Measurements from ENCODE around the gene ZCWPW1.

The ZCWPW1 gene, protein sequence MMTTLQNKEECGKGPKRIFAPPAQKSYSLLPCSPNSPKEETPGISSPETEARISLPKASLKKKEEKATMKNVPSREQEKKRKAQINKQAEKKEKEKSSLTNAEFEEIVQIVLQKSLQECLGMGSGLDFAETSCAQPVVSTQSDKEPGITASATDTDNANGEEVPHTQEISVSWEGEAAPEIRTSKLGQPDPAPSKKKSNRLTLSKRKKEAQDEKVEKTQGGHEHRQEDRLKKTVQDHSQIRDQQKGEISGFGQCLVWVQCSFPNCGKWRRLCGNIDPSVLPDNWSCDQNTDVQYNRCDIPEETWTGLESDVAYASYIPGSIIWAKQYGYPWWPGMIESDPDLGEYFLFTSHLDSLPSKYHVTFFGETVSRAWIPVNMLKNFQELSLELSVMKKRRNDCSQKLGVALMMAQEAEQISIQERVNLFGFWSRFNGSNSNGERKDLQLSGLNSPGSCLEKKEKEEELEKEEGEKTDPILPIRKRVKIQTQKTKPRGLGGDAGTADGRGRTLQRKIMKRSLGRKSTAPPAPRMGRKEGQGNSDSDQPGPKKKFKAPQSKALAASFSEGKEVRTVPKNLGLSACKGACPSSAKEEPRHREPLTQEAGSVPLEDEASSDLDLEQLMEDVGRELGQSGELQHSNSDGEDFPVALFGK

DNA sequence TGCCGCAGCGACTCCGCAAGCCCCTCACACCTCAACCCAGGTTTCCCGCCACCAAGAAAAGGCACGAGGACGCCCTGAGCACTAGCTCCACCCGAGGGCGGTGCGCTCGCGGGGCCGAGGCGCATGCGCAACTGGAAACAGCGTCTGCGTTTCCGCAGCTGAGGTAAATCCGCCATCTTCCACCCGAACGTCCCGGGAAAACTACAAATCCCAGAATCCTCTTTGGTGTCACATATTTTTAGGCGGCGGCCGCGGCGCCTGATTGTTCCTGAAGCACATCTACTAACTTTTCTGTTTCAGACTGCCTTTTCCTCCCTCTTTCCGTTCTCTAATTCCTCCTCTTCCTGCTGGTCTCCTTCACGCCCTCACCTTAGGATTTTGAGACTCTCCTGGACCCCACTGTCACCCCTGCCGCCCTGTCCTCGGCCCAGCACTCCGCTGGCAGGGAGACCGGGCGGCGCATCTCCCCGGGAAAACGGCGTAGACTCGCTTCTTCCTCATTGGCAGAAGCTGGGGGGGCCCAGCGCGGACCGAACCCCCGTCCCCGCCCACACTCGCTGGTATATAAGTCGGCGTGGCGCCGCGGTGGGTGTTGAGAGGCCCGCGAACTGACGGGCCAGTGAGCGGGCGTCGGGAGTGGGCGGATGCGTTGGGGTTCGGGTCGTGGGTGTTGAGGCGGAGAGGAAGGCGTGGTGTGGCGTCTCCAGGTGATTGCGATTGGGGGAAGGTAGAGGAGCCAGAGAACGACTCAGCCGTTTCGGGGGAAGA lies at the start of gene ZCWPW1:
TSS of gene ZCWPW1 (minus strand) at position 505 of the 768 bp plus-strand sequence. CDS start 8,054 bp downstream, outside the sequence.
- DNase-seq: peak; percentile 94

DNA sequence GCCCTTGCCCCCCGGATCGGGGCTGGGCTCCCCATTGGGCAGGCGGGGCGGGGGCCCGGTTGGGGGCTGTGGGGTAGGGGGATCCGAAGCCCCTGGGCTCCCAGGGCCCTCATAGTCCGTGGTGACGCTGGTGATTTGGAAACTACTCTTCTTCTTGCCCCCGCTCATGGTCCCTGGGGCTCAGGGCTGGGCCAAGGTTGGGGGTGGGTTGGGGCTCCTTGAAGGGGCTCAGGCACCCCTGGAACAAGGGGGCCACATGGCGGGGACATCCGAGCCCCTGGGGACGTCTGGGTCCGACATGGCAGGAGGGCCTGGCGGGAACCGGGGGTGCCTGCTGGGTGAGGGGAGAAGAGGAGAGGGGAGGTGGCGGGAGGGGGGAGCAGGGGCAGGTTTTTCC lies 49.4 kb upstream of the ZCWPW1 start:
- DNase-seq: no peak

DNA sequence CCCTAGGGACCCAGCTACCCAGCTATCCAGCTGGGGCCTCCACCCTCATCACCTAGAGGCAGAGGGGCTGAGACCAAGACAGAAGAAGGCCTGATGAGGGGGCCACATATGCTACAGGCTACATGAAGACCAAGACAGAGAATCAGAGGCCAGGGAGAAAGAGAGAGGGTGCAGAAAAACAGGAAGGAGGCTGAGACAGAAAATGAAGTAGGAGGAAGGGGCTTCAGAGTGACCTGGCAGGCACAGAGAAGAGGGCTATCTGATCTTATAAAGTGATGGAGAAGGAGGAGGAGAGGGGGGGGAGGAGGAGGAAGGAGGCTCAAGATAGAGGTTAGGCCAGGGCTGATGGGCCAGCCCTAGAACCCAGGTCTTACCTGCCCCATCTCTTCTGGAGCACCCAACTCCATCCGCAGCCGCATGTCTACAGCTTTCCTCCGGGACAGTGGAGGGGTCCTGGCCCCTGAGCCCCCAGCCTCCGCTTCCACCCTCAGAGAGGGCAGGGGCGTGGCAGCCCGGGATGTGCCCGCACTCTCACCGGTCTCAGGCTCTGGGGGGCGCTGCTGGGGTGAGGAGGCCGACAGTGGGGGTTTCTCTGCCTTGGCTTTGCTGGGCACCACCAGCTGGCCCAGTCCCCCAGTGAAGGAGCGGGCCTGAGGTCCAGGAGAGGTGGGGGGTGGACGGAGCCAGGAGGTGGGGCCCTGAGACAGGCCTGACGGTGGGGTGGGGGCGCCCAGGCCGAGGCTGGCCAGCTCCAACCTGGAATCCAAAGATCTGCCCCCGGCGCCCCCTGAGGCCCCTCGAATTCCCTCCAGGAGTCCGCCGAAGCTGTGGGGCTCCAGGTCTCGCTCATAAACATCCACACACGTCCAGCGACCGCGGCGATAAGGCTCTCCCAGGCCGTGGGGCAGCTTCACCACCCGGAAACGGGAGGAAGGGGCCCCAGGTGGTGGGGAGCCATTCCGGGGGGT lies 48.7 kb upstream of the ZCWPW1 start:
- DNase-seq: no peak

DNA sequence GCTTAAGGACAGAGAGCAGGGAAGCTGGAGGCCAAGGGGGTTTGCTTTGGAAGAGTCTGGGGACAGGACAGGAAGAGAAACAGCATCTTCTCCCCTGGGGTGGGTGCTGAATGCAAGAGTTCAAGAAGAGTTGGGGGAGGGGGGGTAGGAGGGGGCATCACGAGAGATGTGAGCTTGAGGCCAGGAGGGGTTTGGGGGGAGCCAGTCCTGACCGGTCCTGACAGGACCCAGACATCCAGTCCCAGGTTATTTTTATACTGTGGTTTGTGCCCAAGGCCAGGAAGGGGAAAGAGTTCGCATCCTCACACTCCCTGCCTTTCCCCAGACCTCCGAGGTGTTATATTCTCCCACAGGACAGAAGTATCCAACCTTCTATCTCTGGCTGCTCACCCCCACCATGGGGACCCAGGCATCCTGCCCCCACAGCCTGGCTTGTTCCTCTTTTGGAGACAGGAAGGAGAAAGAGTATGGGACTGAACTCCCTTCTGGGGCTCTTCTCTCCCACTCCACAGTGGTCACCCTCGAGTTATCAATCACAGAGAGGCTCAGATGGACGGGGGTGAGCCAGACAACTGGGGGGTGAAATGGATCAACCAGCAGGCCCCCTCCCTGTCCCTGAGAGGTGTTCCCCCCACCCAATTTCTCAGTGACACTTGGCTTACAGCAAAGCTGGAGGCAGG lies 47.7 kb upstream of the ZCWPW1 start:
- DNase-seq: no peak

DNA sequence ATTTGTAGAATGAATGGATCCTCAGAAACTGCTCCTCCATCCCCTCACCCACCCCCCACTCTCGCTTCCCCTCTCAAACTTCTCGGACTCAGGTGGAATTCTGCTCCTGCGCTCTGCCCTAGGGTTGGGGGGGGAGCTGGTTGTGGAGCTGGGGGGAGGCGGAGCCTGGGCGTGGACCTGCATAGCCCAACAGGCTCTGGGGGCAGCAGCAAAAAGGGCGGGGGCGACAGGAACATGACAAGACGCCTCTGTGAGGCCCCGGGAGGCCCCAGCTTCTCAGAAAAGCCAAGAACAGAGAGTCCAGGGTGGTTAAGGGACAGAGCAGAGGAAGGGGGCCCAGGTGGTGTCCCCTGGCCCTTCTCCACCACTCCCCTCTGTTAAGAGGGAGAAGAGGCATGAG lies 47.0 kb upstream of the ZCWPW1 start:
- no peak for DNase-seq

DNA sequence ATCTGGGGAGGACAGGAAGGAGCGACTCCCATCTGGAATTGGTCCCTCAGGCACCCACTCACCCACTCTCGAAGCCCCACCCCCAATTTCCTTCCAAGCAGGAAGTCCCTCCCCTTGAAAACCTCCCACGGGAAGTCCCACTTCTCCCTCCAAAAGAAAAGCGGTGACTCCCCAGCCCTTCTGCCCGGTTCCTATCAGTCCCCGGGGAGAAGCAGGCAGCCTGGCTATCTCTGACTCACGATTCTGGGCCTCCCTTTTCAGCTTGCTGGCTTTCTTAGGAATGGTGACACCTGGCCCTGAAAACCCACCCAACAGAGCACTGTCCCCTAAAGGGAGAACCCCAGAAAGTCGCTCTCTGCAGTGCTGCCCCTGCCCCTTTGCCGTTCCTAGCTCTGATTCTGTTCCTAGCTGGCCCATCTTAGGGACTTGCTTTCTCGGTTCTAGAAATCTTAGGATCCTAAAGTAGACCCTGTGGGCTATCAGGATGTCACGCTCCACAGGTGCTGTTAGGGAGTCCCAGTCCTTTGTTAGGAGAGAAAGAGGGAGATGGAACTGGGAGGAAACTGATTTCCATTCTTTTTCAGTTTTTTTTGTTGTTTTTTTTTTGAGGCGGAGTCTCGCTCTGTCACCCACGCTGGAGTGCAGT lies 44.5 kb upstream of the ZCWPW1 start:
- no peak for DNase-seq

DNA sequence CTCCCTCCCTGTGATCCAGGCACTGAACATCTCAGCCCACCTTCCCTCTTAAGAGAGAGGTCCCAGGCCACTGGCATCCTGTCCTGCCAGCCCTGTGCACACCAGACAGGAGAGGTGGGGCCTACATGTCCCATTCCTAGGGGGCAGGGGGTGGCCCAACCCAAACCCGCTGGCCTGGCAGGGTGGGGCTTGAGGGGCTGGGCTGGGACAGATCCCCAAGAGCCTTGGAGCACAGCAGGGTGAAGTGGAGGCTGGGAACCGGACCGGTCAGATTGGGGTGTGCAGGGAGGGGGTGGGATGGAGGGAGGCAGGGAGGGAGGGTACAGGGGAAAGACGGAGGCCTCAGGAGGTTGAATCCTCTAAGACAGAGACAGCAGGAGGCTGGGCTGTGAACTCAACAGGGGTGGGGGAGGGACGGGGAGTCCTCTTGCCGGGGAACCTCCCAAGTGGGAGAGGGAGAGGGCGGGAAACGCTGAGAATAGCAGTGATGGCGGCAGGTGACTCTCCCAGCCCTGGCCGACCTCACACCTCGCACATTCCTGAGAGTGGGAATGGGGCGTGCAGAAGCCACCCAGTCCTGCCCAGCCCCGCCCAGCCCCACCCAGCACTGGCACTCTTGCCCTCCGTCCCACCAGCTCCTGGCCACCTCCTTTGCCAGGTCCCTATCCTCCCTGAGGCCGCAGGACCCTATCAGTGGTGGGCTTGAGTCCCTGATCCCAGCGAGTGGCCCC lies 43.8 kb upstream of the ZCWPW1 start:
- DNase-seq: no peak

DNA sequence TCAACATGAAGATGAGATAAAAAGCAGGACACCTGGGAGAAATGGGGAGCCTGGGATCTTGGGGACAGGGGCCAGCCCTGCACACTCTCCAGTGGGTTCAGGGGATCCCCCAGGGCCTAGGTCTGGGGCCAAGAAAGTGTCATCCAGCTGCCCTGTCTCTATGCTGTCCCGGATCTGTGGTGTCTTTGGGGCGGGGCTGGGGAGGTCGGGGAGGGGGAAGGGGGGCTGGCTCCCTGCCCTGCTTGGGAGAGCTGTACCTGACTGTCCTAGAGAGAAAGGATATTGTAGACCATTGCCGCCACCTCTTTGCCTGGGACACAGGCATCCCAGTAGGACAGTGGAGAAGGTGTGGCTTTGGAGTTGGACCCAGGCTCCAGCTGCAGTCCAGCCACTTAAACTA lies 42.5 kb upstream of the ZCWPW1 start:
- no peak for DNase-seq

DNA sequence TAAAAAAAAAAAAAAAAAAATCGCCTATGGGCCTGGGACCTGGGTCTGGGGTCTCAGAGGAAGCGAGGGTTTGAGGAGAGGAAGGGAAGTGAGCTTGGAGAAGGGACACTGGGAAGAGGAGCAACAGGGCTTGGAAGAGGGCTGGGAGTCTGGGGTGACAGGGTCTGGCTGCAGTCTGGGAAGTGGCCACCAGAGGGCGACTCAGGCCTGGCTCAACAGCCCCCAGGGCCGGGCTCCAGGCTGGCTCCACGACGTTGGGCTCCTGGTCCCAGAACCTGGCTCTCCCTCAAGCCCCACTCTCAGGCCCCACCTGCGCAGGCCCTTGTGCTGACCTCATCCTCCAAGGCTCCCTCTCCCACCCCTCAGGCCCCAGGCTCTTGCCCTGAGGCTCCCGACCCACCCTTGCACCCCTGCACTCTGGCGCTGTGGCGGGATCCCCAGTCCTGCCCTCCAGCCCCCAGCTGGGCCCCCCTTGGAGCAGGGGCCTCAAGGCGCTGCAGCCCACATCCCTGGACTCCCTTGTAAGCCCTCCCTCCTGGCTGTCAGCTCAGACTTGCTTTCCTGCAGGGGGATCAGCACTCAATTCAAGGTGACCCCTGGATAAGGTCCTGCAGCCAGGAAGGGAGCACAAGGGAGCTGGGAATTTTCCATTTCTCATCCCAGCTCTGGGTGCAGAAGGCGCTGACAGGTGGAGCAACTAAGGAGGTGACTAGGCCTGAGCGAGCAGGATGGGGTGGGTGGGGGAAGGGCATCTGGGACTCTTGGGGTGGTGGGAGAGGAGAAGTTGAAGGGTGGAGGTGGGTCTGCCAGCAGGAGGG lies 40.9 kb upstream of the ZCWPW1 start:
- peak; percentile 8 for DNase-seq

DNA sequence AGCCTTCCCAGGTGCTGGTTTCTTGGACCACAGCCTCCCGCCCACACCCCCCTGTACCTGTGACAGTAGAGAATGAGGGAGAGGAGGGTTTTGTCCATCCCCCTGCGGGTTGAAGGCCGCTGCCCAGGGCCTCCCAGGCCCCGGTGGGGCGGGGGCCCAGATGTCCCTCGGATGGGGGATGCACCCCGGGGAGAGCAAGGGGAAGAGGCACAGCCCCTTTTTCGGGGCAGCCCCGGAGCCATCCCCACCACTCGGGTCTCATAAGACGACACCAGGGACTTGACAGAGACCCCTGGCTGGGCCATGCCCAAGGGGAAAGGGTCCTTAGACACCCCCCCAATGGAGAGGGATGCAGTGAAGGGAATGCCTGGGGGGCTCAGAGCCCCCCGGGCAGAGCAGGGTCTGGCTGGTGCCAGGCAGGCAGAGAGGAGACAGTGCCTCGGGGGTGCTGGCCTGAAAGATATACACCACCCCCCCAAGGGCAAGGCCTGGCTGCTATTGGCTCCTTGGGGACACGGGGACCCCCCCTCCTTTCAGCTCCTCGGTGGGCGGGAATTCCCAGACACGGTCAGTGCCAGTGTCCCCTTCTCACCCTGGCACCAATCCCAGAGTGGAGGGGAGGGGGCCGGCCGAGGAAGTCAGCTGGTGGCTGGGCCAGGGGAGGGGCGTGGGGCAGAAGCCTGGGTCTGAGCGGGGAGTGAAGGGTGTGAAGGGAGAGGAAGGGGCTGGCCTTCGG lies 39.3 kb upstream of the ZCWPW1 start:
- no peak for DNase-seq

DNA sequence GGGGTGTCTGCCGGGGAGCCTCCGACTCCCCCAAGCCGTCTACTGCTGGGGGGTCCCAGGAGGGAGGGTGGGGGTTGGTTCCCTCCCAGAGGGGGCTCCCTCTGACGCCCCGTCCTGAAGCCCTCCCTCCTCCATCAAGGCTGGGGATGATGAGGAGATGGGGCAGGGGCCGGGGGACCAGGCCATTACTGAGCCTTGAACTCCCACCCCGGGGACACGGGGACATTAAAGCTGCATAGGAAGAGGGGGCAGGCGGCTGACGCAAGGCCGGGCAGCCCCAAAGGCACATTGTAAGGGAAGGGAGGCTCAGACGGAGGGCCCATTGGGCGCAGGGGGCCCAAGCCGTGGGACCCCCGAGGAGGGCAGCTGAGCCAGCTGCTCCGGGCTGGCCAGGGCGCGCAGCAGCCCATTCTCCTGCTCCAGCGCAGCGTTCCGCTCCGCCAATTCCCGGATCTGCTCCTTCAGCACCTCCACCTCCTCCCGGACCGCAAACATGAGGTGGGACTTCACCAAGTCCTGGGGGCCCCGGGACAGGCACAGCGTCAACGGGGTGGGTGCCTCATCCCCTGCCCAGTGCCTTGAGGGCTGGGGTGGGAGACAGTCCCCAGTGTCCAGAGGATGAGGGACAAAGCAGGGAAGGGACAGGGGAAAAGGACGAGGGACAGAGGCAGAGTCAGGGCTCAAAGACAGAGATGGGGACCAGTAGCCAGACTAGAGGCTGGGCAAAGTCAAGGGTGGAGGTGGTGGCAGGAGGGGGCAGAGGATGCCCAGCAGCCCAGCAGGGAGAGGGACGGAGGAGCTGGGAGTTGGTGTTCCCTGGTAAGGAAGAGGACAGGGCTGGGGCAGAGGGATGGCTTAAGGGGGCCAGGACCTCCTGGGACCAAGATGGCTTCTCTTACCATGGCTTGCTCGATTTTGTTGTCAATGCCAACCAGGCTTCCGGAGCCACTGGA lies 38.4 kb upstream of the ZCWPW1 start:
- DNase-seq: no peak

DNA sequence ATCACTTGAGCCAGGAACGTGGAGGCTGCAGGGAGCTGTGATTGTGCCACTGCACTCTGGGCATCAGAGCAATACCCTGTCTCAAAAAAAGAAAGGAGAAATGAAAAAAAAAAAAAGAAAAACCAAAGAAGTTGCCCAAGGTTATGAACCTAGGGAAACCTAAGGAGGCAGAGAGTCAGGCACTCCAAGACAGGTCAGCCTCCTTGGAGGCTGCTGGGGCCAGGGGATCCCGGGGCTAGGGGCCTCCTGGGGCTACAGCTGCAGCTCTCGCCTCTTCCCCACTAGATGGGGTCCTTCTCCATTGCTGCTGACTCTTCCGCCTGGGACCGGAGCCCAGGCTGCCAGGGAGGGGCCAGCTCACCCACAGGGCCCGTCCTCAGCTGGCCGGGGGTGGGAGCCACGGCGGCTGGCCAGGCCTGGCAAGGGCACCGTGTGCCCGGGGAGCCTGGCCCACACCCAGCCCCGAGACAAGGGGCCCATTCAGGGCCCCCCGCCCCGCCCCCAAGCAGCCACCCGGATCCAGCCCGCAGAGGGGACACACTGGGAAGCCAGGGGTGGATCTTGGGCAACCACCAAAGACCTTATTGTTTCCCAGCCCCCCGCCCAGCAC lies 37.3 kb upstream of the ZCWPW1 start:
- DNase-seq: peak; percentile 27

DNA sequence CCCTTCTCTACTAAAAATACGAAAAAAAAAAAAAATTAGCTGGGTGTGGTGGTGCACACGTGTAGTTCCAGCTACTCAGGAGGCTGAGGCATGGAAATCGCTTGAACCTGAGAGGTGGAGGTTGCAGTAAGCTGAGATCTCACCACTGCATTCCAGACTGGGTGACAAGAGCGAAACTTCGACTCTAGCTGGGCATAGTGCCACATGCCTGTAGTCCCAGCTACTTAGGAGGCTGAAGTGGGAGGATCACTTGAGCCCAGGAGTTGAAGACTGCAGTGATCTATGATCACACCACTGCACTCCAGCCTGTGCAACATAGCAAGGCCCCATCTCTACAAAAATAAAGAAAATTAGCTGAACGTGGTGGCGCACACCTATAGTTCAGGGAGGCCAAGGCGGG lies 36.8 kb upstream of the ZCWPW1 start:
- no peak for DNase-seq

DNA sequence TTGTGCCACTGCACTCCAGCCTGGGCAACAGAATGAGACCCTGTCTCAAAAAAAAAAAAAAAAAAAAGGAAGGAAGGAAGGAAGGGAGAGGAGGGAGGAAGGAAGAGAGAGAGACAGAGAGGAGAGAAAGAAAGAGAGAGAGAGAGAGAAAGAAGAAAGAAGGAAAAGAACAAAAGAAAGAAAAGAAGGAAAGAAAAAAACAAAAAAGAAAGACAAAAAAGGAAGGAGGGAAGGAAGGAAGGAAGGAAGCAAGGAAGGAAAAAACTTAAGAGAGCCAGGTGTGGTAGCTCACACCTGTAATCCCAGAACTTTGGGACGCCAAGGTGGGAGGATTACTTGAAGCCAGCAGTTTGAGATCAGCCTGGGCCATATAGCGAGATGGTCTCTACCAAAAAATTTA lies 36.3 kb upstream of the ZCWPW1 start:
- no peak for DNase-seq

DNA sequence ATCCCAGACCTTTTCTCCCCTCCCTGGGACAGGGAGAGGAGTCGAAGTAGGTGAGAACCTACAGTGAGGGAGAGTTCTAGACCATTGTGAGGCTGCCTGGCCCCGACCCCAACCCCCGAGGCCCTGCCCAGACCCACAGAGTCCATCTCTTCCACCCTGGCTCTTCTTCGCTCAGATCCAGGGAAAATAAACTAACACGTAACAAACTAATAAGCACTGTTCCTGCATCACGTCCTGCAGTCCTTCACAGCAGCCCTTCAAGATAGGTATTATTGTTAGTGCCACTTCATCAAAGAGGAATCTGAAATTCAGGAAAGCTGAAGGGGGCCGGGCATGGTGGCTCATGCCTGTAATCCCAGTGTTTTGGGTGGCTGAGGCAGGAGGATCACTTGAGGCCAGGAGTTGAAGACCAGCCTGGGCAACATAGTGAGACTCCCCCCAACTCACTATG lies 35.7 kb upstream of the ZCWPW1 start, which contains the start of gene SPACDR:
TSS of gene SPACDR (minus strand) at position 51 of the 451 bp plus-strand sequence. CDS start 235 bp downstream, outside the sequence.
- DNase-seq: no peak

DNA sequence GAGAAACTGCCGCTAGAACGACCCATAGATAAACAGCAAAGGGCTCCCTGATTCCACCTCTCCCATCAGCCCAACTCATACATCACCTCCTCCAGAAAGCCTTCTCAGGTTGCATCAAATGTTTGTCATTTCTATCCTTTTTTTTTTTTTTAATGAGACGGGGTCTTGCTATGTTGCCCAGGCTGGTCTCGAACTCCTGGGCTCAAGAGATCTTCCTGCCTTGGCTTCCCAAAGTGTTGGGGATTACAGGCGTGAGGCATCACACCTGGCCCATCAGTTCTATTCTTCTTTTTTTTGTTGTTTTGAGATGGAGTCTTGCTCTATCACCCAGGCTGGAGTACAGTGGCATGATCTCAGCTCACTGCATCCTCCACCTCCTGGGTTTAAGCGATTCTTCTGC lies 28.5 kb upstream of the ZCWPW1 start:
- DNase-seq: no peak

DNA sequence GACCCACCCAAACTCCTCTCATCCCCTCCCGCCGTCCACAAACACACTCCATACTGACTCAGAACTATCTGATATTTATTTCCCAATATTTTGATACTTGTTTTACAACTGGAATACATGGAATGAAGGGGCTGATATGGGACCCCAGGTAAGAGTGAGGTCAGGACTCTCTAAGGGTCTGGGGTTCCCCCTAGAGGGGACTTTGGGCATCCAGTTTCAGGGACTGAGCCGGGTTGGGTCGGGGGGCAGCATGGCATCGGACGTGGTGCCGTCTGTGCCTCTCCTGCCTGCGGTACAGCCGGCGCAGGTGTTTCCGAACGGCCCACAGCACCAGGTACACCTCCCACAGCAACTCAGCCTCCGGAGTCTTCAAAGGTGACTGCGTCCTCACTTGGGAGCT lies 28.1 kb upstream of the ZCWPW1 start:
- DNase-seq: no peak

All from NCI-H2029 treated with DMSO at 0.1 percent for 48 hours (cell line).